ENCODE results near the gene CERS1.

CERS1 gene

DNA sequence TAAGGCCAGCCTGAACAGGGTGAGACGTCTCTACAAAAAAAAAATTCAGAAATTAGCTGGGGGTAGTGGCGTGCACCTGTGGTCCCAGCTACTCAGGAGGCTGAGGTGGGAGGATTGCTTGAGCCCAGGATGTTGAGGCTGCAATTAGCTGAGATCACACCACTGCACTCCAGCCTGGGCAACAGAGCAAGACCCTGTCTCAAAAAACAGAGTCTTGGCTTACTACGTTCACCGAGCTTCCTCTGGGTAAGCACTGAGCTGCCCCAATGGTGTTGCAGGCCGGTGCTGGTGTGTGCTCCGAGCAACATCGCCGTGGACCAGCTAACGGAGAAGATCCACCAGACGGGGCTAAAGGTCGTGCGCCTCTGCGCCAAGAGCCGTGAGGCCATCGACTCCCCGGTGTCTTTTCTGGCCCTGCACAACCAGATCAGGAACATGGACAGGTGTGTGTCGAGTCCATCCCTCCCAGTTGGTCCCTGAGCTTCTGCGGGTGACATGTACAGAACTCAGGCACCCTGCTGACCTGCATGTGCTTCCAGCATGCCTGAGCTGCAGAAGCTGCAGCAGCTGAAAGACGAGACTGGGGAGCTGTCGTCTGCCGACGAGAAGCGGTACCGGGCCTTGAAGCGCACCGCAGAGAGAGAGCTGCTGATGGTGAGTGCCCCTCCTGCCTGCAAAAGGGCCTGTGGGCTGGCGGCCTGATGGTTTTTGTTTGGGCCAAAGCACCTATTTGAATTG is 40.1 kb downstream of the CERS1 start:
- DNase-seq, result no peak

DNA sequence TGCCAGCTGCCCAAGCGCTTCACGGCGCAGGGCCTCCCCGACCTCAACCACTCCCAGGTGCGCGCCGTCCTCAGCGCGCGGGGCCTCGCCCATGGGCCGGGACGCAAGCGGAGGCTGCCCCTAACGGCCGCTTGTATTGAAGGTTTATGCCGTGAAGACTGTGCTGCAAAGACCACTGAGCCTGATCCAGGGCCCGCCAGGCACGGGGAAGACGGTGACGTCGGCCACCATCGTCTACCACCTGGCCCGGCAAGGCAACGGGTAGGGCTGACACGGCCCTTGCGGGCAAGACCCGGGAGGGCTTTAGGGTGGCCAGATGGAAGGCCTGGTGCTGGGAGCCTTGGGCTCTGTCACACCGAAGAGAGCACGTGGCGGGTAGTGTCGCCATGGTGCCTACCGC is 41.0 kb downstream of the CERS1 start:
- DNase-seq, result no peak

DNA sequence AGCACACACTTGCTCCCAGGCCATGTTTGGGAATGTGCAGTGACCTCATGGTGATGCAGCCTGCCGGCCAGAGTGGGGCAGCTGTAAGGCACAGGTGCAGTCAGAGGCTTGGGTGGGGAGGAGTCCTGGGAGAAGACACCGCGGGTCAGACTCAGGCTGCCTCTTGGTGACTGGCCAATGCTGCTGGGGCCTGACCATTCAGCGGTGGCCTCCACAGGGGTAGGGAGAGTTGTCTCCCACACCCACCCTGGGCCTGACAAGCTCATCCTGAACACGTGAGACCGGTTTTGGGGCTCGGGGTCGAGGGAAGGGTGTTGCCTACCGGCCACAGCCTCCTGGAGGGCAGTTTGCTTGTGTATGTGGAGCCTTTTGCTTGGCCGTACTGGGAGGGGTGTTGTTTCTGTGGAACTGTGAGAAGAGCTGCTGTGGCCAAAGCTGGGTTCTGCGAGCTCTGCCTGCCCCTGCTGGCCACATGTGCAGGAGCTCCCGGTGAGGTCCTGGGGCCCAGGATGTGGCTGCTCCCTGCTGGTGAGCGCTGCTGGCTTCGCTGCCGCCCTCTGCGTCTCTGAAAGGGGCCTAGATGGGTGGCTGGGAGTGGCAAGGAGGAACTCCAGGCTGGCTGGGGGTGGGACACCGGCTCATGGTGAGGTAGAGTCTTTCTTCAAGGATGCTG is 42.1 kb downstream of the CERS1 start:
- no peak for DNase-seq

DNA sequence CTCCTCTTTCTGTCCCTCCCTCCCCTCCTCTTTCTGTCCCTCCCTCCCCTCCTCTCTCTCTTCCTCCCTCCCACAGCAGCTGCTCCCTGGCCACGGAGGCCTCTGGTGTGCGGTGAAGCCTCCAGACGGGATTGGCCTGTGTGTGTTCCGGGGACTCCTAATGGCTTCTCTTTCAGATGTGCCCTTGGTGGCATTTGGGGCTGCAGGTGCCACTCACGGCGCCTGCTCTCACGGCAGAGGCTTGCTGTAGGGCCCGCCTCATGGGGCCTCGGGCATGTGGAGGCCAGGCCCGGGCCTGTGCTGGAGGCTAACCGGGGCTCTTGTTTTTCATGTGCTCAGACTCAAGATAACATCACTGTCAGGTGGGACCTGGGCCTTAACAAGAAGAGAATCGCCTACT is 43.3 kb downstream of the CERS1 start:
- no peak for DNase-seq

DNA sequence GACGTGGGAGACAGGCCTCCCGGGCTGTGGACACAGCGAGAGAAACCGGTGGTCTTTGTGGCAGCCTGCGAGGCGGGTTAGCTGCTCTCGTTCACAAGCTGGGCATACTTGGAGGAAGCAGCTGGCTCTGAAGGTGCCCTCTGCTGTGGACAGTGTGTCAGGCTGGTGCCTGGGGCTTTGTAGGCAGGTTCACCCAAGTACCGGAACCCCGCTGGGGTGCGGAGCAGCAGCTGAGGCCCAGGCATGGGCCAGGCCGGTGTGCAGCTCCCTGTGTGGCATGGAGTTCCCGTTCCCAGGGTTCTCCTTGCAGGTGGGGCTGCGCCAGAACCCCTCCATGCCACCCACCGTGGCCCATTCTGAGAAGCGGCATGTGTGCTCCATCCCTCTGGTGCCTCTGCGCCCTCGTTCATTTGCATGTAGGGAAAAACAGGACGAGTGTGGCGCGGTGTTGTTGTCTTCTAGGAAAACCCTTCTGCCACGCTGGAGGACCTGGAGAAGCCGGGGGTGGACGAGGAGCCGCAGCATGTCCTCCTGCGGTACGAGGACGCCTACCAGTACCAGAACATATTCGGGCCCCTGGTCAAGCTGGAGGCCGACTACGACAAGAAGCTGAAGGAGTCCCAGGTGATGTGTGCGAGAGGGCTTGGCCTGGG is 44.2 kb downstream of the CERS1 start:
- DNase-seq, result no peak

DNA sequence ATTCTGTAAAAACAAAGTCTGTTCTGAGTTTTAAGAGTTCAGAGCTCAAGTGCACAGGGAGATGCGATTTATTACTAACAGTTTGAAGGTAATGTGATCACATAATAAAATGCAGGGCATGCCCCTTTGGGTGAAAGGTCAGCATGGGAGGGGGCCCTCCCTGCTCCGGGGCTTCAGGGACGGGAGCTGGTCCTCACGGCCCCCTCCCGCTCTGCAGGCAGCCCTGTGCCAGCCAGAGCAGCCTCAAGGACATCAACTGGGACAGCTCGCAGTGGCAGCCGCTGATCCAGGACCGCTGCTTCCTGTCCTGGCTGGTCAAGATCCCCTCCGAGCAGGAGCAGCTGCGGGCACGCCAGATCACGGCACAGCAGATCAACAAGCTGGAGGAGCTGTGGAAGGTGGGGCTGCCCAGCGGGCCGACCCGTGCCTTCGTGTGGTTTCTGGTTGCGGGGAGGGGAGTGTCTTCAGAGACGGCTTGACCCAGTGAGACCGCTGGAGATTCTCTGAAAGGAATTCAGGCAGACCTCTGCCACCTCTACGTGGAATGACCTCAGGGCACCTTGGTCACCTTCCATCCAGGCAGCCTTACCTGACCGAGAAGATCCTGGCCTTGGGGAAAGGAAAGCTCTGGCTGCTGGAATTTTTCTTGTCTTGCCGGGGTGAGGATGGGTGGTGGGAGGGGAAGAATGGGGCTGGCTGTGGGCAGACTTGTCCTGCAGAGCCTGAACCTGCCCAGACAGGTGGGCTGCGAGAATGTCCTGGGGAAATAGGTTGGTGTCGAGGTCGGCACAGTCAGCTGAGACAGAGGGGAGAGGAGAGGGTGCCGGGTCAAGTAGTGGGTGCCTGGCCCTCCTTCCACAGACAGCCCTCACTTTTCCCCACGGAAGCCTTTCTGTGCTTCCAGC is 45.2 kb downstream of the CERS1 start:
- no peak for DNase-seq

DNA sequence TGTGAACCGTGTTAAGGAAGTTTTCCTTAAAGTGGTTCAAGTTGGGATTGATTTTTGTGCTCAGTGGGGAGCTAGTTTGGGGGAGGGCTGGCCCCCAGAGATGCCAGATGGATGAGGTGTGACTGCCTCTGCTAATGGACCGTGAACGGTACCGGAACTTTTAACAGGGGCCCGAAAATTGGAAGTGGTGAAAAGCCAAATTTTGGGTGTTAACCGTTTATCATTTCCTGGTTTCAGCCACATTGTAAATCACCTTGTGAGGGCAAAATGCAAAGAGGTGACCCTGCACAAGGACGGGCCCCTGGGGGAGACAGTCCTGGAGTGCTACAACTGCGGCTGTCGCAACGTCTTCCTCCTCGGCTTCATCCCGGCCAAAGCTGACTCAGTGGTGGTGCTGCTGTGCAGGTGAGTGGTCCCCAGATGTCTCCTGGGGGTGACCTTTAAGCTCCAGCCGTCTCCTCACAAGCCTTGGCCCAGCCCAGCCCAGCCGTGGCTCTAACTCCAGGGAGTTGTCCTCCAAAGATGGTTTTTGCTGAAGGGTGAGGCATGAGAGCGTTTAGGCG is 46.0 kb downstream of the CERS1 start:
- no peak for DNase-seq

DNA sequence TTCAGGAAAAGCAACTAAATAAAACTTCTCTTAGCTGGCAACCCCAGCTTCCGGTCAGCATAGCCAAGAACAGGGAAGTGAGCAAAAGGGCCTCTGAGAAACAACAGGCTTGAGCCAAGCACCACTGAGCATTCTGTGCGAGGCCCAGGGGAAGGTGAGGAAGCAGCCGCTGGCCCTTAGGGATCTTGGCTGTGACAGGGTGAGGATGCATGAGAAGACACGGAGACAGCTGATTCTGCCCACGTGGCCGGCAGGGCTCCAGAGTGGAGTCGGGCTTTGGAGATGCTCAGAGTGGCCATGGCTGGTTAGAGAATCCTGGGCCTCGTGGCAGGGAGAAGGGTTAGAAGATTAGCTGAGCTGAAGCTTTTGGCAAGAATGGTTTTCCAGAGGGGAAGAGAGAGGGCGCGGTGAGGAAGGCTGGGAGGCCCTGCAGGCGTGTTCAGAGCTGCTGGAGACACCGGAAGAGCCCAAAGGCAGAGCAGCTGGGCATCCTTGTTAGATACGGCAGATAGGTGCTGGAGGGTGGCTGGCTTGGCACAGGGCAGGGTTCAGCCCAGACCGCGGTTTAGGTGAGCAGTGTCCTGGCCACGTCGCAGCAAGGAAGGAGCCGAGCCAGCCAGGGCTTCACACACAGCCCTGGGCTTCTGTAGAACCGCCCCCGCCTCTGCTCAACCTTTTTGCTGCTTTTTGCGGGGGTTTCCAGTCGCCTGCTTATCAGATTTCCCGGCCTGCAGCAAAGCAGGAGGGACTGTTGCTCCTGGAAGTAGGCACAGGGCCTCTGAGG is 46.9 kb downstream of the CERS1 start:
- no peak for DNase-seq

DNA sequence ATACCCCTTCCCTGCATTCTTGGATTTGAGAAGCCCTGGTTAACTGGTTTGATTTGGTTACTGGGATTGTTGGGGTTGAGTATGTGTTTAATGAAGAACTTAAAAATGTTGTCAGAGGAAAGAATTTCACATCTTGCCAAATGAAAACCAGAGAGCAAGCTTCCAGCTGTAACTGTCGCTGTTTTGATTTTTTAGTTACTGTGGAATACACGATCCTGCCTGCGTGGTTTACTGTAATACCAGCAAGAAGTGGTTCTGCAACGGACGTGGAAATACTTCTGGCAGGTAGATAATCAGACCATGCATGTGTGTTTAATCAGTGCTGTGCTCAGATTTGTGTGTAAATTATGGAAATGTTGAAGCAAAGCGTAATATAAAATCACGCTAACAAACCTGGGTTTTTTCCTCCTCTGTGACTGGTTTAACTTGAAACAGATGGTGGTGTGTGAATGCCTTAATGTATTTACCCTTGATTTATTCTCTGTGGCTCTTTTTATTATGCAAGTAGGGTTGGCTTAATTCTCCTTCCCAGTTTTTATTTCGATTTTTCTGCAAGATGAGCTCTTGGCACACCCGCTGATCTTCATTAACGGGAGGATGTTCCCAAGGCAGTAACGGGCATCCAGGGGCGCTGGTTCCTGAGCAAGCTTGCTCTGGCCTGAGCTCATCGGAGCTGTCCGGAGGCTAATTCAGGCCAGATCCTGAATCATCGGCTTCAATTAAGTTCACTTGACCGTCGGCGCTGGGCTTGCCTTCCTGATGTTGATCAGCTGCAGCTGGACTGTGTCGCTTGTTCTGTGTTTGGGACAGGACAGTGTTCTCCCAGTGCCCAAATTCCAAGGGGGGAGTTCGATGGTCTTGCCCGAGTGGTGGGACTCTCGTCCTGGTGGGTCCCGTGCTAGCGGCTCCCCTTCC is 48.2 kb downstream of the CERS1 start:
- DNase-seq, result no peak

DNA sequence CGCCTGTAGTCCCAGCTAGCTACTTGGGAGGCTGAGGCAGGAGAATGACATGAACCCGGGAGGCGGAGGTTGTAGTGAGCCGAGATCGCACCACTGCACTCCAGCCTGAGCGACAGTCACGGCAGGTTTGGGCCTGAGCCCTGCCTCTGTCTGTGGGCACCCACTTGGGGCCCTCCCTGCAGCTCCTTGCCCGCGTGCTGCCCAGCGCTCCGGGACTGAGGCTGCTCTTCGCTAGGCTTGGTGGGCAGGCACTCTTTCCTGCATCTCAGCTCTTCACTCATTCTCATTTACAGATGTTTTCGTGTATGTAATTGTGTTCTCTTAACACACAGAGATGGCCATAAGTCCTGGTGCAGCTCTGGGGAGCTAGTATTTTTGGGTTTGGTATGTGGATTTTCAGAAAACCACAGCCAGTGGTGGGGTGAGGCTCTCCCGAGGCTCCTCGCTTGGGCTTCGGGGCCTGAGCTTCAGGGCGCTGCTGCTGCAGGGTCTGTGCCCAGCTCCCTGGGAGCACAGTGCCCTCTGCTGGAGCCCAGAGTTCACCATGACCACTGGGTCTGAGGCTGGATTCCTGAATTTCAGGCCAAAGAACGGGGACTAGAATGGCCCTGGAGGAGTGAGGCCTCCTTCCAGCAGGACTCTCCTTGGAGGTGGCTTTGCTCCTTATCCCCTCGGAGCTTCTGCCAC is 49.0 kb downstream of the CERS1 start:
- DNase-seq, result no peak

DNA sequence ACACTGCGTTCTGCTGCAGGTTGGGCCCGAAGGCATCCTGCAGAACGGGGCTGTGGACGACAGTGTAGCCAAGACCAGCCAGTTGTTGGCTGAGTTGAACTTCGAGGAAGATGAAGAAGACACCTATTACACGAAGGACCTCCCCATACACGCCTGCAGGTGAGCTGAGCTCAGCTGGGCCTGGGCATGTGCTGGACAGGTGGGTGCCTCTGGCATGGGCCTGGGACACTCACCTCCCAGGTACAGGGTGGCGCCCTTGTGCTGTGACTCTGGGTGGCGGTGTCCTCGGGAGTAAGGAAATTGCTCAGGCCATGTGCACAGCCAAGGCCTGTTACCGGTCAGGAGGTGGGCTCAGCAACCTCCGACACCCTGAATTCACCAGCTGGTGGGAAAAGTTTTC is 50.0 kb downstream of the CERS1 start:
- no peak for DNase-seq

DNA sequence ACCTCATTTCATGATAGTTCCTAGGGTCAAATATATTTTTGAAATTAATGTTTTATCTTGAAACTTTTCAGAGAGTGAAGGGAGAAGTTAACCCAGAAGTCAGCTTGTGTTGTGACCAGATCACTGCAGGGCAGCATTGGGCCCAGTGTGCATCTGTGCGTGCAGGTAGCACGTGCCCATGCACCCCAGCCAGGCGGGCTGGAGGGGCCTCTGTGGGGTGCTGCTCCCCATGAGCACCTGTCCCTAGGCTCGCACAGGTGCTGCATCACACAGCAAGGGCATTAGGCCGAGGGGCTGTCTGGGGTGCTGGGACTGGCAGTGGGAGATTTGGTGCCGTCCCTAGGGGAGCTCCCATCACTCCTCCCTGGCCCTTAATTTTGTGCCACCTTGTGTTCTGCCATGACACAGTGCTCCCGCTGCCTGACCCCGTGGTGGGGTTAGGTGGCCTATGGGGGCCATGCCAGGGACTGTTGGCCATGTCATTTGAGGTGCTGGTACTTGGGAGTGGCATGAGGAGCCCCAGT is 51.1 kb downstream of the CERS1 start:
- DNase-seq, result no peak

DNA sequence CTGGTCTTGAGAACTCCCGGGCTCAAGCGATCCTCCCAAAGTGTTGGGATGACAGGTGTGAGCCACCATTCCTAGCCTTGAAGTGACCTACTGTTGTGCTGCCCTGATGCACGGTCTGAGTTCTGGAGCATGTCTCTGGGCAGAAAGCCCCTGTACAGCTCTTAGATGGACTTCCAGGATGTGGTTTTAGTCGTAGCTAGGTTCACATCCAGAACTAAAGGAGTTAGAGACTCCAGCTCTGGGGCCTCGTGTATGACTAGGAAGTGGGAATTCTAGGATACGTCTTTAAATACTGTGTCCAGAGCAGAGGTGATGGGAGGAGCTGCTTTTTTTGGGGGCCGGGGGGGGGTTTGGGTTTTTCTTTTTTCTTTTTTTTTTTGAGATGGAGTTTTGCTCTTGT is 52.0 kb downstream of the CERS1 start:
- DNase-seq, result no peak

DNA sequence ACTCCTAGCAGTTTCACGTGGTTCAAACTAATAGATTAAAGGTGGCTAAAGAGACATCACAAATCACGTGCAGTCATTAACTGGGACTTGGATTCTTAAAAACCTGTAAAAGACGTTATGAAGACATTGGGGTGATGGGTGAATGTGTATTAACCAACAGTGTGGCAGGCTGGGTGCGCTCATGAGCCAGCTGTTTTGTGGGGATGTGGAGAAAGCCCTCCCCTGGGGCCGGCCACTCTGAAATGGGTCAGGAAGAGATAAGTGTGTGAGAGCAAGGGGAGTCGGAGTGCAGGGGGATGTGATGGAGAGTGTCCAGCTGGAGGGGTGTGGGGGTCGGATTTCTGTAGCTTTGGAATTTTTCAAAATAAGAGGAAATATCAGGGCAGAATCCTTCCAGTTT is 53.8 kb downstream of the CERS1 start:
- no peak for DNase-seq

DNA sequence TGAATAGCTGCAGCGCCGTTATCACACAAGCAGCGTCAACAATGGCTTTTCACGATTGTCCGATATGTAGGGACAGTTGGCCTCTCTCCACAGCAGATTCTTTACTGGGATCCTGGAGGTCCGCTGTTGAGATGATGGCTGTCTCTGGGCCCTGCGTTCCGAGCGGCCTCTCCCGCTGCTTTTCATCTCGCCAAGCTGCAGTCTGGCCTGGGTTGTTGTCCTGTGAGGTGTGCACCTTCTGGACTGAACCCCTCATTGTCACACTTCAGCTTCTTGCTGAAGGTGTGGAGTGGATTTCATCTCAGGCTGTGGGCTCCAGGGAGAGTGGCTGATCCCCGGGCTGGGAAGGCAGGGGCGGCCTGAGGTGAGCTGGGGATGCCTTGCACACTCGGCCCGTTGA is 54.6 kb downstream of the CERS1 start:
- no peak for DNase-seq

DNA sequence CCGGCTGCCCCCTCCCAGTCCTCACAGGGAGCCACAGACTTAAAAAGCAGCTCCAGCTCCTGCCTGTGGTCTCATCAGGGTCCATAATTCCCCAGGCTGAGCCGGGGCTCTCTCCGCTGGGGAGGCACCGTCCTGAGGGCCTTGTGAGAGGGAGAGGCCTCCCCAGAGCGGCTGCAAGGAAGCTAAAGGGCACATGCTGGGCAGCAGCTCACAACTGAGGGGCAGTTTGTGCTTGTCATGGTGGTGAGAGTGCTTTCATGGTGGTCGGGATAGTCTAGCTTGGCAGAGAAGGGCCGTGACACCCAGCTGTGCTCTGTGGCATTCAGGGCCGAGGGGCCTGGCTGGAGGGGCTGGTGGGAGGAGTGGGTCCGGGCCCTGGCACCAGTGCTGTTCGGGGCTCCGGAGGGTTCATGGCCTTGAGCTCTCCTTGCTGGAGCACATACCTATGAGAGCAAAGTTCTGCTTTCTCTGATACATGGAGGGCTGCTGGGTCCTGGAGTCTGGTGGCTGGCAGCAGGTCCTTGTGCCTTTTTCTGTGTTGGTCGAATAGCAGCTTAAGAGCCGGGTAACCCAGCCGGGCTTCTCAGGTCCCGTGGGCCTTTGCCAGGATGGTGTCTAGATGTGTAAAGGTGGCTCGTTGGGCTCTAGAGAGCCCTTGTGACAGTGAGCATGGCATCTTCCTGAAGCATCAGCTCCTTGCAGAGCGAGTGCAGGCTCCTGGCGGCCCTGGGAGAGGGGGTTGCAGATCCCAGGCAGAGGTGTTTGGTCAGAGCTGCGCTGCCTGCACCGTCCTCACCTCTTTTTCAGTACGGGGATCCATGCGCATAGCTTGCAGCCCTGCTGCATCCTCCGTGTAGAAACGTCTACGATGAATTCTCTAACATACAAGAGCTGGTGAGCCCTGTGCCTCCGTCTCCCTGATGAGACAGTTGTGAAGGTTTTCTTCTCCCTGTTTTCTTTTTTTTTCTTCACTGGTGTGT is 55.4 kb downstream of the CERS1 start:
- no peak for DNase-seq

DNA sequence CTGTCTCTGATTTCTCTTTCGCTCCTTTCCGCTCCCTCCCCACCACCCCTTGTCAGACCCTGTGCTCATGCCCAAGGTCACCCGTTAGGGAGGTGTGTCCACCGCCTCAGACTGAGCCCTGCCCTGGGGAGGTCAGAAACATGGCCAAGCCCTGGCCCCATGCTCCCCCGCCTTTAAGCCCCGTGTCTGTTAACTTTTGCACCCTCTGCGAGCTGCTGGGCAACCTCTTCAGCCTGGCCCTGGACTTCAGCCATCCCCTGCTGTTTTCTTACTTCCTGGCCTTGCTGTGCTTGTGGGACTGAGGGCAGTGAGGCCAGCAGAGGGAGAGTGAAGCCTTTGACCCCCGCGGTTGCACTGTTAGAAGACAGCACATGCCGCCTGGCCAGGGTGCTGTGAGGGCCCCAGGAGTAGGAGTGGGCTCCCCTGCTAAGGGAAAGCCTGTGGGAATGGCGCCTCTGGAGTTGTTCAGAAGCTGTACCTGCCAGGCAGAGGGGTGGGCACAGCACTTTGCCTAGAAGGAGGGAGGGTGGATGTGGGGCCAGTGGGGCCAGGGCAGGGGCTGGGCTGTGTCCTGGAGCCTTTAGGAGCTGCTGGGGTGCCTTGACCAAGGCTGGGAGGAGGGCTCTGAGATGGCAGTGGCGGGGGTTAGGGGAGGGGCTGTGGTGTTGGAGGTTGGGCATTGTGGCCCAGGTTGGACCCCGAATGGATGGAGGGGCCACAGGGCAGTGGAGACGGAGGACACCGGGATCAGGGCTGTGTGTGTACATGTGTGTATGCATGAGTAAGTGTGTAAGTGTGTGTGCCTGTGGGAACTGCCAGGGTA is 56.3 kb downstream of the CERS1 start:
- DNase-seq, result no peak

DNA sequence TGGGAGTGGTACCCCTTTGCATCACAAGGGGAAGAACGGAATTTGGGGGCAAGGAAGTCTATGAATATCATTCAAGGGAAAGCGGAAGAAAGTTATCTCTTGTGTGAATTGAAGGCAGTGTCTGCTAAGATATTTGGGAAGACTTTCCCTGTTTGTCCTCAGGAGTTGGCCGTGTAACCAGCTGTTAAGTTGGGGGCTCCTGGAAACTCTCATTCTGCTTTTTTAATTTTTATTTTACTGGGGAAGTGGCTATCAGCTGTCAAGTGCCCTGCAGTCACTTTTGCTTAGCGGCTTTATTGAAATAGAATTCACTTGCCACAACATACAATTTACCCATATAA is 61.3 kb downstream of the CERS1 start:
- no peak for DNase-seq
